Suprapubic skin (tissue), 4 donors: ENCODE measurements around the gene IVL. TPM values are rescaled to one million over a fixed set of nuclear protein-coding genes. Genes with fewer than 3 reads are reported as not detected.

Experiments used
- DNase-seq, 2 donors: peaks; one replicate each; pipeline ENCODE4 v3.0.0-alpha.2; 2019; ENCODE audit warnings: low spot score in 2 of 2
- H3K27ac ChIP-seq: fragments of 200-600 bp; sonication (generic); one replicate; pipeline ENCODE4 v1.5.1; 2019
- H3K27me3 ChIP-seq: fragments of 200-600 bp; sonication (generic); one replicate; pipeline ENCODE4 v1.5.1; 2019
- H3K36me3 ChIP-seq: fragments of 200-600 bp; sonication (generic); one replicate; pipeline ENCODE4 v1.5.1; 2019
- H3K4me1 ChIP-seq: fragments of 200-600 bp; sonication (generic); one replicate; pipeline ENCODE4 v1.5.1; 2019
- H3K4me3 ChIP-seq: fragments of 200-600 bp; sonication (generic); one replicate; pipeline ENCODE4 v1.5.1; 2019; ENCODE audit warnings: mild to moderate bottlenecking
- H3K9me3 ChIP-seq: fragments of 200-600 bp; sonication (generic); one replicate; pipeline ENCODE4 v1.5.1; 2019
- CTCF ChIP-seq, 2 donors: fragments of 200-600 bp in 1 of 2; fragments of 450-650 bp in 1 of 2; sonication (generic) in 1 of 2; IDR thresholded peaks; one replicate each; pipeline ENCODE4 v1.5.1; 2016 to 2019; ENCODE audit warnings: antibody characterized with exemption in 2 of 2, mild to moderate bottlenecking in 1 of 2, moderate library complexity in 1 of 2
- EP300 ChIP-seq: sonication (generic); formaldehyde crosslinking; IDR thresholded peaks from one replicate; pipeline ENCODE4 v1.6.1; 2017; ENCODE audit warnings: antibody characterized with exemption
- POLR2A ChIP-seq, 2 donors: fragments of 450-650 bp; IDR thresholded peaks; one replicate each; pipeline ENCODE4 v1.6.1; 2017; ENCODE audit warnings: antibody characterized with exemption in 2 of 2, mild to moderate bottlenecking in 2 of 2, moderate library complexity in 2 of 2
- POLR2AphosphoS5 ChIP-seq, 3 donors: sonication (generic); formaldehyde crosslinking; IDR thresholded peaks; one replicate each; pipeline ENCODE4 v1.6.1; 2017; ENCODE audit warnings: antibody characterized with exemption in 3 of 3
- WGBS: methylation state at CpG from one replicate; pipeline ENCODE4 v1.1.5; 2018; 5-methylcytosine and 5-hydroxymethylcytosine counted together
- total RNA-seq, 4 donors: library from RNA; depleted of rRNA; stranded (reverse); fragments of >200 nt; gene quantifications; one replicate each; pipeline ENCODE4 v1.1.0, GENCODE V29; 2016

IVL gene
- total RNA-seq, 4 donors from 2014 or later, result 50.2 to 213 (median 138) TPM

DNA sequence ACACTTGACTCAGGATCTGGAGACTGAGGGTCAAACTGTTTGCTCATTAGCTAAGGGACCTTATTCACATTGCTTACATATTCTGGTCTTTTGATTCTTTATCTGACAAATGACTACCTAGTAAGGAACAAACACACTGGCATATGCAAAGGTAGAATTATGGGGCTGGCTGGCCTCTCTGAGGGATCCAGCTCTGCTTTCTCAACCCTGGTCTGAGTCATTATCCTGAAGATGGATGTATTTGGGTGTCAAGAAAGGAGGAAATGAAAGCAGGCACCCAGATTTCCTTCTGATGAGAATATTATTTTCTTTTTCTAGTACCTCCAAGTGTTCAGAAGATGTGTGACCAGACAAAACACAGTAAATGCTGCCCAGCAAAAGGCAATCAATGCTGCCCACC is 24.3 kb upstream of the IVL start:
- no peaks in the 10 kb centered on the region for H3K9me3 ChIP-seq
- H3K27ac ChIP-seq, result no peak overlapping the region
- no peaks in the 10 kb centered on the region for H3K36me3 ChIP-seq
- no peaks in the 10 kb centered on the region for H3K27me3 ChIP-seq
- TF ChIP-seq POLR2AphosphoS5 (IDR thresholded peaks at IDR 0.05), result no peak
- no peak for TF ChIP-seq POLR2A (IDR thresholded peaks at IDR 0.05)
- TF ChIP-seq EP300, result no peak
- no peak for TF ChIP-seq CTCF (IDR thresholded peaks at IDR 0.05)
- peaks cover 6% of the 10 kb centered on the region for H3K4me1 ChIP-seq
- no peak overlapping the region for H3K4me3 ChIP-seq
- DNase-seq, result no peak

DNA sequence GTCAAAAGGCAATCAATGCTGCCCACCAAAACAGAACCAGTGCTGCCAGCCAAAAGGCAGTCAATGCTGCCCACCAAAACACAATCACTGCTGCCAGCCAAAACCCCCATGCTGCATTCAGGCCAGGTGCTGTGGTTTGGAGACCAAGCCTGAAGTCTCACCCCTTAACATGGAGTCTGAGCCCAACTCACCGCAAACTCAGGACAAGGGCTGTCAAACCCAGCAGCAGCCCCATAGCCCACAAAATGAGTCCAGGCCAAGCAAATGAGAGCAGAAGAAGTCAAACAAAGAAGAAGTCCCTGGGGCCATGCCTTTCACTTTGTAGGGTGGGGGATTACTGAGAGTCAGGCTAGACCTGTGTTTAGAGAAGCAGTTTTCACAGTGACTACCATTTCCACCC is 23.8 kb upstream of the IVL start:
- no peak overlapping the region for H3K27ac ChIP-seq
- DNase-seq, result peak in 1 of 2 donors; percentile 57

GRCh38 chr1:152884966-152885624 is 23.3 kb upstream of the IVL start:
- Histone ChIP-seq H3K36me3 (no peaks in the 10 kb centered on the region), H3K9me3 (no peaks in the 10 kb centered on the region), H3K4me1 (peaks cover 6% of the 10 kb centered on the region), H3K27ac (no peak overlapping the region), H3K4me3 (no peak overlapping the region), H3K27me3 (no peaks in the 10 kb centered on the region)
- DNase-seq, result peak in 1 of 2 donors; percentile 16
- WGBS, result 74% methylated on average over 4 of the region's 4 CpGs
- TF ChIP-seq CTCF (IDR thresholded peaks at IDR 0.05), result no peak
- no peak for TF ChIP-seq POLR2A (IDR thresholded peaks at IDR 0.05)
- no peak for TF ChIP-seq EP300
- TF ChIP-seq POLR2AphosphoS5 (IDR thresholded peaks at IDR 0.05), result no peak

More for the DNA sequence above, 23.8 kb upstream of the IVL start:
- Histone ChIP-seq H3K9me3 (no peaks in the 10 kb centered on the region), H3K4me3 (no peak overlapping the region), H3K4me1 (peaks cover 6% of the 10 kb centered on the region), H3K27me3 (no peaks in the 10 kb centered on the region), H3K36me3 (no peaks in the 10 kb centered on the region)
- TF ChIP-seq CTCF (IDR thresholded peaks at IDR 0.05) (no peak), EP300 (no peak), POLR2A (IDR thresholded peaks at IDR 0.05) (no peak), POLR2AphosphoS5 (IDR thresholded peaks at IDR 0.05) (no peak)
- 100% methylated on average over 1 of the region's 1 CpG for WGBS

GRCh38 chr1:152886085-152886484 is 22.3 kb upstream of the IVL start:
- H3K4me1 ChIP-seq, result no peaks in the 10 kb centered on the region
- no peaks in the 10 kb centered on the region for H3K27me3 ChIP-seq
- H3K4me3 ChIP-seq, result no peak overlapping the region
- no peaks in the 10 kb centered on the region for H3K9me3 ChIP-seq
- WGBS, result 39% methylated on average over 3 of the region's 3 CpGs
- H3K36me3 ChIP-seq, result no peaks in the 10 kb centered on the region
- DNase-seq, result no peak
- H3K27ac ChIP-seq, result no peak overlapping the region
- no peak for TF ChIP-seq POLR2A (IDR thresholded peaks at IDR 0.05)
- no peak for TF ChIP-seq POLR2AphosphoS5 (IDR thresholded peaks at IDR 0.05)
- no peak for TF ChIP-seq EP300
- no peak for TF ChIP-seq CTCF (IDR thresholded peaks at IDR 0.05)

DNA sequence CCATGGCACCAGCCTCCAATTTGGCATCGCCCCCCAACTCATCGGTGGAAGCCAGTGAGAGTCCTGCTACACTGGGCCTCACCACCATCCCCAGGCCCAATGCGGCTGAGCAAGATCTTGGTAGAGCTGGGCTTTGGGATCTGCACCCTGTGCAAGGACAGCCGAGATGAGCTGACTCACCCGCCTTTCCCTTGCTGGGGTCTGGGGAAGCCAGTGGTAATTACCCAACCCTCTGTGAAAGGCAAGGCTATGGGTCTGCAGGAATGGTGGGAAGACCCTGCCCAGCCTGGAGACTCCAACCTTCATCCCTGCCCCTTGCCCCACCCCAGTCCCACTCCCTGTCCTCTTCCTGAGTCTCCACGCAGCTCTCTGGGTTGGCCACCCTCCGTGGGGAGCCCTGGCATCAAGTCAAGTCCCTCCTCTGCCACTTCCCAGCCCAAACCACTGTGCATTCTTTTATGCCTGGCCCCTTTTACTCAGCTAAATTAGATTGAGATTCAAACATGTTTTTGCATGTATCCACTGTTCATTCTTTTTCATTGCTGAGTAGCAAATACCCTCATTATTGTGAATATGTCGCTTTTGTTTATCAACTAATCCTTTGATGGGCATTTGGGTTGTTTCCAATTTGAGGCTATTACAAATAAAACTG is 21.5 kb upstream of the IVL start:
- H3K4me1 ChIP-seq, result no peaks in the 10 kb centered on the region
- H3K27ac ChIP-seq, result no peak overlapping the region
- H3K36me3 ChIP-seq, result no peaks in the 10 kb centered on the region
- no peak overlapping the region for H3K4me3 ChIP-seq
- TF ChIP-seq POLR2AphosphoS5 (IDR thresholded peaks at IDR 0.05), result no peak
- no peak for TF ChIP-seq POLR2A (IDR thresholded peaks at IDR 0.05)
- TF ChIP-seq CTCF (IDR thresholded peaks at IDR 0.05), result no peak
- TF ChIP-seq EP300, result no peak
- WGBS, result 70% methylated on average over 8 of the region's 8 CpGs
- no peaks in the 10 kb centered on the region for H3K27me3 ChIP-seq
- no peak for DNase-seq
- no peaks in the 10 kb centered on the region for H3K9me3 ChIP-seq
